GM18868 (cell line): ENCODE measurements around the gene SLC39A5.

ENCODE experiments used
- ATAC-seq: cut with Tn5 transposase; IDR thresholded peaks from one replicate; pipeline ENCODE4 v1.9.1; 2021; ENCODE audit warnings: mild to moderate bottlenecking, moderate library complexity; ENCODE audit not compliant: unreplicated experiment

Gene SLC39A5

DNA sequence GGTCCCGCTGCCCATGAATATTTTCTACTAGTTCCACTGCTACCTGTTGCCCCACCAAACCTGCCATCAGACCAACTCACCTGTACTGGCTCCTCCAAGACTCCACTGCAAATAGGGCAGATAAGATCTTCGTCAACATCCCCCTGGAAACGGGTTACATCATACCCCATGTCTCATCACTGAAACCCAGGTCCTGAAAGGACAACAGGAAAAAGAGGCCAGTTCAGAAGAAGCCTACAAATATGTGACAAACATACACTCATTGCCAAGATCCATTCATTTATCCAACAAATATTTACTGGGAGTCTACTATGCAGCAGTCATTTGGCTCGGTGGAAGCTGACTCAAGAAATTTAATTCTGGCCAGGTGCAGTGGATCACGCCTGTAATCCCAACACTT is 16.0 kb upstream of the SLC39A5 start:
- ATAC-seq, result no peak

- ATAC-seq, result no peak
Measured at GRCh38 chr12:56216461-56216860, 13.4 kb upstream of the SLC39A5 start.

- no peak for ATAC-seq
Measured at GRCh38 chr12:56219840-56220239, 10.0 kb upstream of the SLC39A5 start.

GRCh38 chr12:56220611-56221231 is 9.1 kb upstream of the SLC39A5 start:
- ATAC-seq, result no peak

GRCh38 chr12:56221232-56221756 is 8.6 kb upstream of the SLC39A5 start:
- ATAC-seq, result peak; percentile 18

GRCh38 chr12:56221757-56222530 is 7.9 kb upstream of the SLC39A5 start, which contains the start of gene RNF41:
Gene RNF41, minus strand, starts transcription at chr12:56221922. Its CDS starts 7,875 bp downstream, at chr12:56214047.
- peak; percentile 87 for ATAC-seq

DNA sequence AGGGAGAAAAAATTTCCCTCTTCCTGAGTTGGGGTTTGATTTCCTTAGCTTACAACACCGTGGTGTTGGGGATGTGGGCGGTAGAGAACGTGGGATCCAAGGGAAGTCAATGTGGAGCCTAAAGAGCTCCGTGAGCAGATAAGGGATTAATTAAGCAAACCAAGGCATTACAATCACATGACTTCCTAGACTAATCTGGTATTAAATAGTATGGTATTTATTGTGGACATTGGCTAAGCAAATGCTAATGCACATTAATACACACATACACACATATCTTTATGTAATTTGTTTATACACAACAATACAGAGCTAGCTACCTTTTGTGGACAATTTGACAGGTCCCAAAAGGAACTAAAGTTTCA is 7.3 kb upstream of the SLC39A5 start:
- ATAC-seq, result no peak

DNA sequence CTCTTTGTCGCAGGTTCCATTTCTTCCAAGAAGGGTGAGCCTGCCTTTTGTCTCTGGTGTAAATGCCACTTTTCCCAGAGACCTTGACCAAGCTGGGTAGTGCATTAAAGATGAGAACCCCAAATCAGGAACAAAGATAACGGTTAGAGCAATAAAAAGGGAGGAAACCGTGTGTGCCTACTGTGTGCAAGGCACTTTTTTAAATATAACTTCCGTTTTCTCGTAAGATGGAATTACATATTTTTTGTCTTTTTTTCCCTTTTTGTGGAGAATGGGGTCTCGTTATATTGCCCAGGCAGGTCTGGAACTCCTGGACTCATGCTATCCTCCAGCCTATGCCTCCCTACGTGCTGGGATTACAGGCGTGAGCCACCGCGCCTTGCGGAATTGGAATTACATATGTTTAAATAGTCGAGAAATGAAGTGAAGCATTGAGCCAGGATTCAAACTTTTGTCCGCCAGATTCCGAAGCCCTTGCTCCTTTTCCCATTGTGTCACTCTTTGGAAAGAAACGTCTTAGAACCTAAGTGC is 6.2 kb upstream of the SLC39A5 start:
- ATAC-seq, result no peak

DNA sequence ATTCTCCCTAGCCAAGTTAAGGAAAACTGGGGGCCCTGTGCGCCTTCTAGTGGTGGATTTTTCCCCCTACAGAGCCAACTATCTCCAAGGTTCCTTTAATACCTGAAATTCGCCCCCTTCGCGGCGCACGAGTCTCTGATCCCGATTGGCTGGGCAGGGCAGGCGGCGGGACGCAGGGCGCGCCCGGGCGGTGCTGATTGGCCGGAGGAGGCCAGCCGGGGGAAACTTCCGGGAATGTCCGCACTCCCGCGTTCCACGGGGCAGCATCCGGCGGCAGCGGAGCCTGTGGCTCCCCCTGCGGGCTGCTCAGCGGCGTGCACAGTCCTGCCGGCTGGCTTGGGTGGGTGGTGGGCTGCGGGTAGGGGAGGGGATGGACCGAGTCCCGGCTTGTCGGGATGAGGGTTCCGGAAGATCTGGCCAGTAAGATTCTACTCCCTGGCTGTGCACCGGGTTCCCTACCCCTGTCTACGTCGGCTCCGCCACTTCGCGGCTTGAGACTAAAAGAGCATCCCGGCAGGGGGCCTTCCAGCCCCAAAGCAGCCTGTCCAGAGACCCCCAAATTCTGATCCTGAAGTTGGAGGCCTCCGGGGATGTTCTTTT is 5.6 kb upstream of the SLC39A5 start, which contains the start of gene NABP2:
TSS of gene NABP2 (plus strand) at position 241 of the 600 bp plus-strand sequence. CDS start 515 bp downstream, outside the sequence.
- peak; percentile 73 for ATAC-seq

- ATAC-seq, result no peak
Measured at GRCh38 chr12:56224954-56225353, 4.9 kb upstream of the SLC39A5 start.

- no peak for ATAC-seq
Measured at GRCh38 chr12:56229082-56229481, 769 bp upstream of the SLC39A5 start.

DNA sequence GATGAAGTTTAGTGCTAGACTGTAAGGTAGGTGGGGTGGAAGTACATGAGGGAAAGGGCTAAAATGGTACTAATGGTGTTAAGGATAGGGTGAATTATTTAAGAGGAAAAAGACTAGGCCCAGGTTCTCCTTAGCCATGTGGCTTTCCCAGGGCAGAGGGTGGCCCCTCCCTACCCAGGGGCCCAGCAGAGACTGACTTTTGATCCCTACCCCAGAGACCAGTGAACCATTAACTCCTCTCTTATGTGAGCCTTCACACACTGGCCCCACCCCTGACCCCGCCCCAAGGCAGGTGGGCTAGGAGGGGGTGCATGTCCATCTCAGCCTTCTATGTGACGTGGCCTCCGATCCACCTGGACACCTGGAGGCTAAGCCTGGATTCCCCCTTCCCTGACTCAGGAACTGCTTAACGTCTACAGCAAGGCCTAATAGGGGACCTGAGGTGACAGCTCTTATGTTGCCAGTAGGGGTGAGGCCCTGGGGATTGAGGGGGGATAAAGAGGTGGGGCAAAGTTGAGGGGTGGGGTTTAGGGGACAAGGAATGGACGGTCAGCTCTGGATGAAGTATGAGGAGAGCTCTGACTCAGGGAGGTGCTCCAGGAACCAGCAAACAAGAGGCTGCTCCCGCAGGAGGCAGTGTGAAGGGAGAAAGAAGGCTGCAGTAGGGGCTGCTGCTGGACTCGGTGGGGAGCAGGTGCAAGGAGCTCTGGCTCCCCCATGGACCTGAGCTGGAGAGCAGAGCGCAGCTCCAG is 757 bp downstream of the SLC39A5 start:
- ATAC-seq, result no peak

- ATAC-seq, result no peak
Measured at GRCh38 chr12:56231184-56231582, 1.3 kb downstream of the SLC39A5 start.

DNA sequence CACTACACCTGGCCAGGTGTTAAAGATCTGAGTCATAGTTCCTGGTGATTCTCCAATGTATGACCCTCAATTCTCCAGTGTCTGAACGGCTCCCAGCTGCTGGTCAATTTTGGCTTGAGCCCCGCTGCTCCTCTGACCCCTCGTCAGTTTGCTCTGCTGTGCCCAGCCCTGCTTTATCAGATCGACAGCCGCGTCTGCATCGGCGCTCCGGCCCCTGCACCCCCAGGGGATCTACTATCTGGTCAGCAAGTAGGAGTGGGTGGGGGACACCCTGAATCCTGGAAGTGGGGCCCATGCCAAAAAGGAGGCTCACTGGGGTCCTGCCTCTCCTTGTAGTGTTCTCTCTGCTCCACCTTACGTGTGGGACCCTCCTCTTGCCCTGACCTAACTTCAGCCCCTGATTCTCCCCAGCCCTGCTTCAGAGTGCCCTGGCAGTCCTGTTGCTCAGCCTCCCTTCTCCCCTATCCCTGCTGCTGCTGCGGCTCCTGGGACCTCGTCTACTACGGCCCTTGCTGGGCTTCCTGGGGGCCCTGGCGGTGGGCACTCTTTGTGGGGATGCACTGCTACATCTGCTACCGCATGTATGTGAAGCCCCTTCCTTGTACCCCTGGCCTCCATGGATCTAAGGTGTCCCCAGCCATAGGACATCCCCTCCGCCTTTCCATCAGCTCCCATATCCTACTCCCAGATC is 5.0 kb downstream of the SLC39A5 start:
- ATAC-seq, result no peak

DNA sequence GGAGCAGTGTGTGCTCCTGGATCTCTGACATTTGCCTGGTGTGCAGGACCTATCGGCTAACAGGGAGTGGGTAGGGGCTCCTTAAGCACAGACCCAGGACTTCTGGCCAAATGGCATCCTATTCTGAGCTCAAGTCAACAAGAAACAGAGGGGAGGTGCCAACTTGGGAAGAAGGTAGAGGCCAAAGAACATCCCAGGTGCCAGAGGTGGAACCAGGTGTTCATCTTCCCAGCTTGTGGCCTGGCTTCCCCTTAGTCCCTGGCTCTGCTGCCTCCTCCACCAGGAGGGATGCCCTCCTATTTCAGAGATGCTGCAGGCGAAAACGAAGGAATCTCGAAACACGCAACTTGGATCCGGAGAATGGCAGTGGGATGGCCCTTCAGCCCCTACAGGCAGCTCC is 6.2 kb downstream of the SLC39A5 start:
- no peak for ATAC-seq

DNA sequence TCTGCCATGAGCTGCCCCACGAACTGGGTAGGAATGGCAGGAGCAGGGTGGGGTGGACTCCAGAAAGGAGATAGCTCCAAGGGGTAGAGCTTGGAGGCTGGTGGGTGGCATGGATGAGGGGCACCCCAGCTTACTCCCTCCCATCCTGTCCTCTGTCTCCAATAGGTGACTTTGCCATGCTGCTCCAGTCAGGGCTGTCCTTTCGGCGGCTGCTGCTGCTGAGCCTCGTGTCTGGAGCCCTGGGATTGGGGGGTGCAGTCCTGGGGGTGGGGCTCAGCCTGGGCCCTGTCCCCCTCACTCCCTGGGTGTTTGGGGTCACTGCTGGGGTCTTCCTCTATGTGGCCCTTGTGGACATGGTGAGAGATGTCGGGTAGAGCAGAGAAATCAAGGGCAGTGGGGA is 7.1 kb downstream of the SLC39A5 start:
- no peak for ATAC-seq

DNA sequence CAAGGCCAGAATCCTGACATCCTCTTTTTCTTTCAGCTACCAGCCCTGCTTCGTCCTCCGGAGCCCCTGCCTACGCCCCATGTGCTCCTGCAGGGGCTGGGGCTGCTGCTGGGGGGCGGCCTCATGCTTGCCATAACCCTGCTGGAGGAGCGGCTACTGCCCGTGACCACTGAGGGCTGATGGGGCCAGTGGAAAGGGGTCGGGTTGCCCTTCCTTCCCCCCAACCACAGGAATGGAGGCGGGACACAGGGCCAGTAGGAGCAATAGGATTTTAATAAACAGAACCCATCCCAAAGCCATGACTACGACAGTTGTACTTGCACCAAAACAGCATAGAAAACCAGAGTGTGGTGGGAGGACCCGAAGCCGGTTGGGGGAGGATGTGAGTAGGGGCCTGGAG is 7.7 kb downstream of the SLC39A5 start:
- ATAC-seq, result no peak

DNA sequence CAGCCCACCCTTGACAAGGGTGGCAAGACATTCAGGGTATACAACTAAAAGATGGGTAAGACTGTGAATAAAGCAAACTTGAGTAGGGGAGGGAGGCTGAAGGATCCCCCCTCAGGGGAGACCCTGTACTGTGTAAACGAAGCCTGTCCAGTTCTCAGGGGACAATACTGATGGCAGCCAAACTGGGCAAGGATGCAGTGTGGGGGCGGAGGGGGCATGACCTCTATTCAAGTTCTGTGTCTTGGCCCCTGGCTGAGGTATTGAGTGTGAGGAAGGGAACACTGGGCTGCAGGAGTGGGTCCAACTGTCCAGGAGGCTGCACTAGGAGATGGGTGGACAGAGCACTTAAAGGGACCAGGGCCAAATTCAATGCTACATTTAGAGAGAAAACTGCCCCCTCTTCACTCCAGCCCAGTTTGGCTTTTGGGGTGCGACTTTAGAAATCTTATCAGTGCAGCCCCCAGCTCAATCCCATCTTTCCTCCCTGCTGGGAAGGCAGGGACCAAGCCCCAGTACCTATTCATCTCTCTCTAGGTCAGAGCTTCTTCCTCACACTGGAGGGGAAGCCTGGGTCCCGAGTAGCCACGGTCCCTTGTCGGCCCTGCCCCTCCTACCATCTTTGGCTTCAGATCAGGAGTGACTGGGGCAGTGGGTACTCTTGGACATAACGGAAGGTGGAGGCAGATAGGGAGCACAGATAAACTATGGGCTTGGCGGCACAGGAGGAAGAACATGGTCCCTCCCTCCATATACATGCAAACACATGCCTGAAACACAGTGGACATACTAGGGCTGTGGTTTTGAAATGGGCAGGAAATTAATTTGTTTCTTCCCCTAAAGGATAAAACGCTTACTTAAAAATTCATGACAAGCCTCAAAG is 11.8 kb downstream of the SLC39A5 start:
- no peak for ATAC-seq

DNA sequence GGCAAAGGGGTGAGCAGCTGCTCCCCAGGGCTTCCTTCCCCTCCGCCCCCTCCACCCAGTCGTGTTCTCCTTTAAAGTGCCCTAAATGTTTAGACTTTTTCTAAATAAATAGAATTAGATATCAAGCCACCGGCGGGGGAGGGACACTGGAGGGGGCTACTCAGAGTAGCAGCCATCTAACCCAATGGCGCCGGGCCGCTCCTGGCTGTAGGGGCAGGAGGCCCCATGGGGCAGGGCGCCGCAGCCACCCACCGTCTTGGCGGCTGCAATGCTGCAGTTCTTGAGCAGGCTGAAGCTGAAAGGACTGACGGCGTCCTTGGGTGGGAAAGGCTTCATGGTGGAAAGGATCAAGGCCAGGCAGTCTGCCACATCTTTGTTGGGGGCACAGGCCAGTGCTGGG is 13.1 kb downstream of the SLC39A5 start:
- ATAC-seq, result no peak
